GM21737 (cell line): ENCODE measurements around the gene TSPAN1.
"Not testable (repeated sequence)": the region's sequence is repeated elsewhere in the genome, so short reads cannot be mapped to it uniquely, and the experiment has no call there.

Experiments
- ATAC-seq: cut with Tn5 transposase; IDR thresholded peaks from one replicate; pipeline ENCODE4 v1.9.1; 2021; ENCODE audit warnings: mild to moderate bottlenecking, moderate library complexity; ENCODE audit not compliant: unreplicated experiment

TSPAN1 gene

DNA sequence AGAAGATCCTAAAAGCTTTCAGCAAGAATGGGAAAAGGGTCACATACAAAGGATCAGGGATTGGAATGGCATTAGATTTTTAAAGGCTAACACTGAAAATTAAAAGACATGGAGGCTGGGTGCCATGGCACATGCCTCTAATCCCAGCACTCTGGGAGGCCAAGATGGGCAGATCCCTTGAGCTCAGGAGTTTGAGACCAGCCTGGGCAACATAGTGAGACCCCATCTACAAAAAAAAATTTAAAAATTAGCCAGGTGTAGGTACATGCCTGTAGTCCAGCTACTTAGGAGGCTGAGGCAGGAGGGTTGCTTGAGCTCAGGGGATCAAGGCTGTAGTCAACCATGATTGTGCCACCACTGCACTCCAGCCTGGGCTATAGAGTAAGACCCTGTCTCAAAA, 40.6 kb downstream of the TSPAN1 start:
- ATAC-seq: no peak

DNA sequence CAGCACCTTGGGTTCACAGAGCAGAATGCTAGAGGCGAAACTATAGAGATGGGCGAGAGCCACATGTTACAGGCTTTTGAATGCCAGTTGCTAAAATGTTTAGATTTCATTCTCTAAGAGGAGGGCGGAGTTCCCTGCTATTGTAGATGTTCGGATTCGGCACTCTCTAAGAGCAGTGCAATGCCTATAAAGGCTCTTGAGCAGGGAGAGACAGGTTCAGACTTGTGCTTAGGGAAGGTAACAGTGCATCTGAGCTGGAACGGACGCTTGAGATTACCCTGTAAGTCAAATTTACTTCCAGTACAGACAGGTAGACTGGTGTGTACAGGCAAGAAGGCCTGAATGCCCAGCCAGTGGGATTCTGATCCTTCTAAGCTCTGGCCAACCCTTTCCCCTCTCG, 43.6 kb downstream of the TSPAN1 start:
- ATAC-seq: no peak

DNA sequence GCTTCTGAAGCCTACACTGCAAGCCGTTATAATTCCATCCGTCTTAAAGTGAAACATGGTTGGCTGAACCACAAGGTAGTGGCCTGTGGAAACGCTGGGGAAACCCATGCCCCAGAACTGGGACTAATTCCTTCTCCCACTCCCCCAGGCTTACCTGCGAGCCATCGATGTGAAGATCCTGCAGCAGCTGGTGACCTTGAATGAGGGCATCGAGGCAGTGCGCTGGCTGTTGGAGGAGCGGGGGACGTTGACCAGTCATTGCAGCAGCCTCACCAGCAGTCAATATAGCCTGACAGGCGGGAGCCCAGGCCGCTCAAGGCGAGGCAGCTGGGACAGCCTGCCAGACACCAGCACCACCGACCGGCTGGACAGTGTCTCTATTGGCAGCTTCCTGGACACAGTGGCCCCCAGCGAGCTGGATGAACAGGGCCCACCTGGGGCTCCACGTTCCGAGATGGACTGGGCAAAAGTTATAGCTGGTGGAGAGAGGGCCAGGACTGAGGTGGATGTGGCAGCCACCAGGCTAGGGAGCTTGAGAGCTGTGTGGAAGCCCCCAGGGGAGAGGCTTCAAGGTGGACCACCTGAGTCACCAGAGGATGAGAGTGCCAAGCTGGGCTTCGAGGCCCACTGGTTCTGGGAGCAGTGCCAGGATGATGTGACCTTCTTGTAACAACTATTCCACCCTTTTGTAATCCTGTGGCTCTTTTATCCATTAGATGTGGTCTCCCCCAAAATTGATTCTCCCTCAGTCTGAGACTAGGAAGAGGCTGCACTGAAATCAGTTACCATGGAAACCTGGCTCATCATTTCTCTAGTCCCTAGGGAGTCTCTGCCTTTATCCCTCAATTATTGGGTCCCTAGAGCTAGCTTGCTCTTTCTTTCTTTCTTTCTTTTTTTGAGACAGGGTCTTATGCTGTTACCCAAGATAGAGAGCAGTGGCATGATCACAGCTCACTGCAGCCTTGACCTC, 44.9 kb downstream of the TSPAN1 start:
- ATAC-seq: no peak

DNA sequence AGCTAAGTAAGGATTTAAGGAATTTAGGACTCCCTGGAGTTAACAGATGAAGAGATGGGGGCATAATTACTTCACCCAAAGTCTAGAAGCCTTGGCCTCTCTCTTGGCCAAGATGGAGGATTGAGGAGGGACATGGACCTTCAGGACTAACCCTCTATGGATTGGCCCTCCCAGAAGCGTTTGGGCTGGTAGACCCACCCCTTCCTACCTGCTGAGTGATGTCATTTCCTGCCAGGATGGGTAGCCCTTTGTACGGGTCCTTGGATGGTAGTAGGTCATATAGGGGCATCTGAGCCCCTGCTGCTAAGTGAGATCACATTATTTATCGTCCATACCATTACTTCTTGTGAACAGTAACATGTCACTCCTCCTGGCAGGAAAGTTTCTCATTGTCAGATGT, 45.9 kb downstream of the TSPAN1 start:
- ATAC-seq: no peak

DNA sequence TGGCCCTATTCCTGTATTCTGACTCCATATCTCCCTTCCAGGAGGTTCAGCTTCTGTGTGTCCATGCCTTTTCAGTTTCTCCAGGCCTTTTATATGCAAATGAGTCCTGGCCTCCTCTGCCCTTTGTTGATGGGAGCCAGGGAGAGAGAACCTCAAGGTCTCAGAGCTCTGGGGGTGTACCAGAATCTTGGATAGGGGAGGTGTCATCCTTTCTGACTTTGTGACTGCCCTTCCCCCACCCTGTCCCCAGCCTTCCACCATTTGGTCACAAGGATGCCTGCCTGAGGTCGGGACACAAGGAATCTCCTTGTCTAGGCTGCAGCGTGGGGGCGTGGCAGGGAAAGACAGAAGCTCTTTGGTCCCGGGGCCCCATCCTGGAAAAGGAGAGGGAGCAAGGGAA, 46.9 kb downstream of the TSPAN1 start:
- ATAC-seq: no peak

DNA sequence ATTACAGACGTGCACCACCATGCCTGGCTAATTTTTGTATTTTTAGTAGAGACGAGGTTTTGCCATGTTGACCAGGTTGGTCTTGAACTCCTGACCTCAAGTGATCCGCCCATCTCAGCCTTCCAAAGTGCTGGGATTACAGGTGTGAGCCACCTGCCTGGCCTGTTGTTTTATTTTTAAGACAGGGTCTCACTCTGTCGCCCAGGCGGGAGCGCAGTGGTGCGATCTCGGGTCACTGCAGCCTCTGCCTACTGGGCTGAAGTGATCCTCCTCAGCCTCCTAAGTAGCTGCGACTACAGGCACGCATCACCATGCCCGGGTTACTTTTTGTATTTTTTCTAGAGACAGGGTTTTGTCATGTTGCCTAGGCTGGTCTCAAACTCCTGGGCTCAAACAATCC, 48.2 kb downstream of the TSPAN1 start:
- ATAC-seq: not testable (repeated sequence)

DNA sequence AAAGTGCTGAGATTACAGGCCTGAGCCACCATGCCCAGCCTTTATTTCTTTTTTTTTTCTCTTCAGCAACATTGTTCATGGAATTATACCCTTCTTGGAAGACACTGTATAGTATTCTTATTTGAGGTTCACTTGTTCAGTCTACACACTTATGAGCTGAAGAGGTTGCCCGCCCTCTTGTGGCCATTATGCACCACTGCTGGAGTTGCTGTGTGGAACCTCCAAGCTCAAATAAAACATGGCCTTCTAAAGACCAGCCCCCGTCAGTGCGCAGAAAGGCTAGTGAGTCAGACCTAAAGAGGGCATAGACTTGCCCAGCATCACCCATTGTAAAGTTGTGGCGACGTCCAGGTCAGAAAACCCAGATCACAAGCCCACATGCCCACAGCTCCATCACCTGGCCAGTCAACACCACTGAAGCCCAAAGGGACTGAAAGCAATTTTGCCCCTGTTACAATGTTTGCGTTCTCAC, 48.6 kb downstream of the TSPAN1 start:
- peak; percentile 73 for ATAC-seq

DNA sequence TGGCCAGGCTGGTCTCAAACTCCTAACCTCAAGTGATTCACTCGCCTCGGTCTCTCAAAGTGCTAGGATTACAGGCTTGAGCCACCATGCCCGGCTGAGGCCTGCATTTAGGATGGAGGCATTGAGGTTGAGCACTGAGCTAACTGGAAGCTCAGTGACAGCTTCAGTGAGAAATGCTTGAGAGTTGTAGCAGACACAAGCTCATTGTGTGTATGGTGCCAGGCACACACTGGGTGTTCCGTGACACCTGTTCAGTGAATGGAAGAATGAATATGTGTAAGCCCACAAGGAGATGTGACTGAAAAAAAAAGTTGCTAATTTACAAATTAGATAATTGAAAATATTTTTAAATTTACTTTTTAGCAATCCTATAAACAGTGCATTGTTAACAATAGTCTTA, 50.1 kb downstream of the TSPAN1 start:
- ATAC-seq: no peak

DNA sequence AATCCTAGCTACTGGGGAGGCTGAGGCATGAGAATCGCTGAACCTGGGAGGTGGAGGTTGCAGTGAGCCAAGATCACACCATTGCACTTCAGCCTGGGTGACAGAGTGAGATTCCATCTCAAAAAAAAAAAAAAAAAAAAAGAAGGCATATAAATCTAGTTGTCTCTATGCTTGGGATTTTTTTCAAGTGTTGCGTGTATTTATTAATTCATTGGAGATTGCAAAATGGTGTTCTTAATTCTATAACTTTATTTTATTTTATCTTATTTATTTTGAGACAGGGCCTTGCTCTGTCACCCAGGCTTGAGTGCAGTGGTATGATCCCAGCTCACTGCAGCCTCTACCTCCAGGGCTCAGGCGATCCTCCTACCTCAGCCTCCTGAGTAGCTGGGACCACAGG, 56.3 kb downstream of the TSPAN1 start:
- ATAC-seq: not testable (repeated sequence)
